ENCODE results near the gene TIMM10. TPM values are rescaled to one million over a fixed set of nuclear protein-coding genes. Genes with fewer than 3 reads are reported as not detected.

The TIMM10 gene
- total RNA-seq, 1 donor from 2014 or later: 61.0 TPM

Other genes with a start within 250 kb of the TIMM10 start
- 32.6 TPM for gene TNKS1BP1, start 205.8 kb downstream of the TIMM10 start, total RNA-seq
- gene SSRP1, start 194.9 kb downstream of the TIMM10 start, total RNA-seq: 34.6 TPM
- 1.4 TPM for gene P2RX3, start 192.4 kb downstream of the TIMM10 start, total RNA-seq
- gene PRG3, start 149.6 kb downstream of the TIMM10 start, total RNA-seq: not detected
- not detected for gene PRG2, start 140.1 kb downstream of the TIMM10 start, total RNA-seq
- 21.0 TPM for gene SLC43A3, start 103.6 kb downstream of the TIMM10 start, total RNA-seq
- gene RTN4RL2, start 70.2 kb downstream of the TIMM10 start, total RNA-seq: 1.3 TPM
- gene SLC43A1, start 15.1 kb downstream of the TIMM10 start, total RNA-seq: 4.3 TPM
- not detected for gene SMTNL1, start 6.8 kb upstream of the TIMM10 start, total RNA-seq
- gene UBE2L6, start 36.9 kb upstream of the TIMM10 start, total RNA-seq: 19.0 TPM
- 94.6 TPM for gene SERPING1, start 66.9 kb upstream of the TIMM10 start, total RNA-seq
- gene YPEL4, start 119.2 kb upstream of the TIMM10 start, total RNA-seq: 0.55 TPM
- gene CLP1, start 127.0 kb upstream of the TIMM10 start, total RNA-seq: 6.0 TPM
- 45.8 TPM for gene ZDHHC5, start 137.4 kb upstream of the TIMM10 start, total RNA-seq
- gene MED19, start 181.5 kb upstream of the TIMM10 start, total RNA-seq: 9.4 TPM
- 64.3 TPM for gene TMX2, start 181.8 kb upstream of the TIMM10 start, total RNA-seq
- 78.8 TPM for gene SELENOH, start 210.7 kb upstream of the TIMM10 start, total RNA-seq
- gene BTBD18, start 221.1 kb upstream of the TIMM10 start, total RNA-seq: not detected
- 58.9 TPM for gene CTNND1, start 231.0 kb upstream of the TIMM10 start, total RNA-seq

All from left ventricle myocardium inferior (tissue), 1 donor.